ENCODE results near the gene NID2.

The NID2 gene

GRCh38 chr14:52091928-52092327, 23.1 kb upstream of the NID2 start:
- Histone ChIP-seq H3K36me3 (ENCODE audit: control insufficient read depth in 4 of 4, insufficient read depth in 4 of 4, low read length in 3 of 4) (no peaks in the 10 kb centered on the region), H3K27me3 (replicated peaks in 2 of 5; ENCODE audit: control insufficient read depth in 4 of 5, insufficient read depth in 5 of 5, low read length in 4 of 5) (no peaks in the 10 kb centered on the region), H3K9me3 (ENCODE audit: control extremely low read depth in 1 of 5, control insufficient read depth in 4 of 5, insufficient read depth in 2 of 5, low read depth in 1 of 5, low read length in 4 of 5) (no peaks in the 10 kb centered on the region), H3K27ac (ENCODE audit: insufficient read depth in 1 of 2, low read depth in 1 of 2, low read length in 2 of 2, poor library complexity in 1 of 2, severe bottlenecking in 2 of 2) (no peak overlapping the region), H3K4me1 (ENCODE audit: control extremely low read depth in 1 of 4, control insufficient read depth in 4 of 4, insufficient read depth in 4 of 4, low read length in 3 of 4) (no peaks in the 10 kb centered on the region), H3K4me3 (ENCODE audit: control insufficient read depth in 1 of 7, extremely low read depth in 1 of 7, insufficient read depth in 4 of 7, low read depth in 2 of 7, low read length in 6 of 7) (no peak overlapping the region)
- ChIA-PET POLR2A (no interaction called here), CTCF (no interaction called here)
- DNase-seq, result no peak

GRCh38 chr14:52090936-52091335, 22.1 kb upstream of the NID2 start:
- ChIA-PET CTCF (interaction anchor here (0.6 to 1.7 kb wide), 2 partner anchors 14 to 38 kb away, joined by 3 to 4 read pairs; no protein-coding TSS in a partner anchor), POLR2A (no interaction called here)
- Histone ChIP-seq H3K27ac (ENCODE audit: insufficient read depth in 1 of 2, low read depth in 1 of 2, low read length in 2 of 2, poor library complexity in 1 of 2, severe bottlenecking in 2 of 2) (no peak overlapping the region), H3K4me1 (ENCODE audit: control extremely low read depth in 1 of 4, control insufficient read depth in 4 of 4, insufficient read depth in 4 of 4, low read length in 3 of 4) (no peaks in the 10 kb centered on the region), H3K4me3 (ENCODE audit: control insufficient read depth in 1 of 7, extremely low read depth in 1 of 7, insufficient read depth in 4 of 7, low read depth in 2 of 7, low read length in 6 of 7) (no peak overlapping the region), H3K27me3 (replicated peaks in 2 of 5; ENCODE audit: control insufficient read depth in 4 of 5, insufficient read depth in 5 of 5, low read length in 4 of 5) (no peaks in the 10 kb centered on the region), H3K9me3 (ENCODE audit: control extremely low read depth in 1 of 5, control insufficient read depth in 4 of 5, insufficient read depth in 2 of 5, low read depth in 1 of 5, low read length in 4 of 5) (no peaks in the 10 kb centered on the region), H3K36me3 (ENCODE audit: control insufficient read depth in 4 of 4, insufficient read depth in 4 of 4, low read length in 3 of 4) (no peaks in the 10 kb centered on the region)
- DNase-seq, result no peak
- WGBS (ENCODE audit: insufficient coverage), result 71% methylated on average over 4 of the region's 4 CpGs

GRCh38 chr14:52089218-52089617, 20.4 kb upstream of the NID2 start:
- H3K4me1 ChIP-seq (ENCODE audit: control extremely low read depth in 1 of 4, control insufficient read depth in 4 of 4, insufficient read depth in 4 of 4, low read length in 3 of 4), result no peaks in the 10 kb centered on the region
- H3K27ac ChIP-seq (ENCODE audit: insufficient read depth in 1 of 2, low read depth in 1 of 2, low read length in 2 of 2, poor library complexity in 1 of 2, severe bottlenecking in 2 of 2), result no peak overlapping the region
- no peaks in the 10 kb centered on the region for H3K36me3 ChIP-seq (ENCODE audit: control insufficient read depth in 4 of 4, insufficient read depth in 4 of 4, low read length in 3 of 4)
- WGBS (ENCODE audit: insufficient coverage), result no CpG with 5 or more reads among the region's 1 CpG
- CTCF ChIA-PET, result no interaction called here
- DNase-seq, result no peak
- POLR2A ChIA-PET, result no interaction called here
- peaks cover 0 to 16% (median 2%) of the 10 kb centered on the region in 5 experiments for H3K9me3 ChIP-seq (ENCODE audit: control extremely low read depth in 1 of 5, control insufficient read depth in 4 of 5, insufficient read depth in 2 of 5, low read depth in 1 of 5, low read length in 4 of 5)
- H3K27me3 ChIP-seq (replicated peaks in 2 of 5; ENCODE audit: control insufficient read depth in 4 of 5, insufficient read depth in 5 of 5, low read length in 4 of 5), result no peaks in the 10 kb centered on the region
- no peak overlapping the region for H3K4me3 ChIP-seq (ENCODE audit: control insufficient read depth in 1 of 7, extremely low read depth in 1 of 7, insufficient read depth in 4 of 7, low read depth in 2 of 7, low read length in 6 of 7)

- ChIA-PET POLR2A (no interaction called here), CTCF (no interaction called here)
- WGBS (ENCODE audit: insufficient coverage), result 90% methylated on average over 4 of the region's 4 CpGs
- no peaks in the 10 kb centered on the region for H3K4me1 ChIP-seq (ENCODE audit: control extremely low read depth in 1 of 4, control insufficient read depth in 4 of 4, insufficient read depth in 4 of 4, low read length in 3 of 4)
- peaks cover 0 to 24% (median 3%) of the 10 kb centered on the region in 5 experiments for H3K9me3 ChIP-seq (ENCODE audit: control extremely low read depth in 1 of 5, control insufficient read depth in 4 of 5, insufficient read depth in 2 of 5, low read depth in 1 of 5, low read length in 4 of 5)
- H3K4me3 ChIP-seq (ENCODE audit: control insufficient read depth in 1 of 7, extremely low read depth in 1 of 7, insufficient read depth in 4 of 7, low read depth in 2 of 7, low read length in 6 of 7), result no peak overlapping the region
- no peaks in the 10 kb centered on the region for H3K27me3 ChIP-seq (replicated peaks in 2 of 5; ENCODE audit: control insufficient read depth in 4 of 5, insufficient read depth in 5 of 5, low read length in 4 of 5)
- DNase-seq, result no peak
- H3K27ac ChIP-seq (ENCODE audit: insufficient read depth in 1 of 2, low read depth in 1 of 2, low read length in 2 of 2, poor library complexity in 1 of 2, severe bottlenecking in 2 of 2), result no peak overlapping the region
- H3K36me3 ChIP-seq (ENCODE audit: control insufficient read depth in 4 of 4, insufficient read depth in 4 of 4, low read length in 3 of 4), result no peaks in the 10 kb centered on the region
Observed at GRCh38 chr14:52086711-52087110, 17.9 kb upstream of the NID2 start.

- Histone ChIP-seq H3K9me3 (ENCODE audit: control extremely low read depth in 1 of 5, control insufficient read depth in 4 of 5, insufficient read depth in 2 of 5, low read depth in 1 of 5, low read length in 4 of 5) (peaks cover 0 to 24% (median 3%) of the 10 kb centered on the region in 5 experiments), H3K27ac (ENCODE audit: insufficient read depth in 1 of 2, low read depth in 1 of 2, low read length in 2 of 2, poor library complexity in 1 of 2, severe bottlenecking in 2 of 2) (no peak overlapping the region), H3K27me3 (replicated peaks in 2 of 5; ENCODE audit: control insufficient read depth in 4 of 5, insufficient read depth in 5 of 5, low read length in 4 of 5) (no peaks in the 10 kb centered on the region), H3K4me3 (ENCODE audit: control insufficient read depth in 1 of 7, extremely low read depth in 1 of 7, insufficient read depth in 4 of 7, low read depth in 2 of 7, low read length in 6 of 7) (no peak overlapping the region), H3K4me1 (ENCODE audit: control extremely low read depth in 1 of 4, control insufficient read depth in 4 of 4, insufficient read depth in 4 of 4, low read length in 3 of 4) (peaks cover 0 to 4% (median 0%) of the 10 kb centered on the region in 4 experiments), H3K36me3 (ENCODE audit: control insufficient read depth in 4 of 4, insufficient read depth in 4 of 4, low read length in 3 of 4) (no peaks in the 10 kb centered on the region)
- ChIA-PET POLR2A (no interaction called here), CTCF (interaction anchor here (2.1 kb wide), 1 partner anchor 12 kb away, joined by 6 read pairs; no protein-coding TSS in a partner anchor)
- no peak for DNase-seq
Observed at GRCh38 chr14:52082903-52083302, 14.0 kb upstream of the NID2 start.

- peaks cover 0 to 7% (median under 1%) of the 10 kb centered on the region in 4 experiments for H3K4me1 ChIP-seq (ENCODE audit: control extremely low read depth in 1 of 4, control insufficient read depth in 4 of 4, insufficient read depth in 4 of 4, low read length in 3 of 4)
- 100% methylated on average over 2 of the region's 3 CpGs for WGBS (ENCODE audit: insufficient coverage)
- H3K27me3 ChIP-seq (replicated peaks in 2 of 5; ENCODE audit: control insufficient read depth in 4 of 5, insufficient read depth in 5 of 5, low read length in 4 of 5), result no peaks in the 10 kb centered on the region
- ChIA-PET CTCF (interaction anchor here (2.1 kb wide), 1 partner anchor 11 kb away, joined by 6 read pairs; no protein-coding TSS in a partner anchor), POLR2A (no interaction called here)
- peaks cover 0 to 24% (median 3%) of the 10 kb centered on the region in 5 experiments for H3K9me3 ChIP-seq (ENCODE audit: control extremely low read depth in 1 of 5, control insufficient read depth in 4 of 5, insufficient read depth in 2 of 5, low read depth in 1 of 5, low read length in 4 of 5)
- H3K36me3 ChIP-seq (ENCODE audit: control insufficient read depth in 4 of 4, insufficient read depth in 4 of 4, low read length in 3 of 4), result no peaks in the 10 kb centered on the region
- no peak for DNase-seq
- no peak overlapping the region for H3K4me3 ChIP-seq (ENCODE audit: control insufficient read depth in 1 of 7, extremely low read depth in 1 of 7, insufficient read depth in 4 of 7, low read depth in 2 of 7, low read length in 6 of 7)
- no peak overlapping the region for H3K27ac ChIP-seq (ENCODE audit: insufficient read depth in 1 of 2, low read depth in 1 of 2, low read length in 2 of 2, poor library complexity in 1 of 2, severe bottlenecking in 2 of 2)
Observed at GRCh38 chr14:52081964-52082363, 13.1 kb upstream of the NID2 start.

- H3K4me3 ChIP-seq (ENCODE audit: control insufficient read depth in 1 of 7, extremely low read depth in 1 of 7, insufficient read depth in 4 of 7, low read depth in 2 of 7, low read length in 6 of 7), result no peak overlapping the region
- WGBS (ENCODE audit: insufficient coverage), result 79% methylated on average over 2 of the region's 4 CpGs
- DNase-seq, result no peak
- peaks cover 0 to 24% (median 3%) of the 10 kb centered on the region in 5 experiments for H3K9me3 ChIP-seq (ENCODE audit: control extremely low read depth in 1 of 5, control insufficient read depth in 4 of 5, insufficient read depth in 2 of 5, low read depth in 1 of 5, low read length in 4 of 5)
- ChIA-PET CTCF (interaction anchor here (1.1 to 2.1 kb wide), 3 partner anchors 10 to 102 kb away, joined by 3 to 6 read pairs (median 3); no protein-coding TSS in a partner anchor), POLR2A (no interaction called here)
- H3K36me3 ChIP-seq (ENCODE audit: control insufficient read depth in 4 of 4, insufficient read depth in 4 of 4, low read length in 3 of 4), result no peaks in the 10 kb centered on the region
- H3K27ac ChIP-seq (ENCODE audit: insufficient read depth in 1 of 2, low read depth in 1 of 2, low read length in 2 of 2, poor library complexity in 1 of 2, severe bottlenecking in 2 of 2), result no peak overlapping the region
- no peaks in the 10 kb centered on the region for H3K27me3 ChIP-seq (replicated peaks in 2 of 5; ENCODE audit: control insufficient read depth in 4 of 5, insufficient read depth in 5 of 5, low read length in 4 of 5)
- H3K4me1 ChIP-seq (ENCODE audit: control extremely low read depth in 1 of 4, control insufficient read depth in 4 of 4, insufficient read depth in 4 of 4, low read length in 3 of 4), result peaks cover 0 to 7% (median under 1%) of the 10 kb centered on the region in 4 experiments
Observed at GRCh38 chr14:52080808-52081755, 12.2 kb upstream of the NID2 start.

All from common myeloid progenitor, CD34-positive (primary cell).